Posterior cingulate gyrus (tissue), 11 donors: ENCODE measurements around the gene SKP2.
"Not testable (repeated sequence)": the region's sequence is repeated elsewhere in the genome, so short reads cannot be mapped to it uniquely, and the experiment has no call there.

Experiments
- DNase-seq, 10 donors: peaks; one replicate each; pipeline versions ENCODE4 v3.0.0 to v3.0.0-alpha.2; 2020 to 2021; ENCODE audit warnings: mixed read lengths in 3 of 10
- intact Hi-C: fragments of 100-400 bp; cut with DNase I; formaldehyde crosslinking; loops from one replicate; pipeline ENCODE4 v1.15.1; 2023

The SKP2 gene

GRCh38 chr5:36184408-36184807, 32.5 kb downstream of the SKP2 start:
- intact Hi-C loops, DNase-seq: not testable (repeated sequence)

GRCh38 chr5:36193746-36194145, 41.8 kb downstream of the SKP2 start:
- intact Hi-C loops, result no loop called here
- no peak for DNase-seq

GRCh38 chr5:36198281-36198680, 46.4 kb downstream of the SKP2 start:
- intact Hi-C loops, result no loop called here
- no peak for DNase-seq

- DNase-seq, intact Hi-C loops: not testable (repeated sequence)
These were observed 46.9 kb downstream of the SKP2 start for GRCh38 chr5:36198783-36199182.

- DNase-seq, result no peak
- intact Hi-C loops, result no loop called here
These were observed 47.7 kb downstream of the SKP2 start for GRCh38 chr5:36199620-36200019.

GRCh38 chr5:36200513-36200912, 48.6 kb downstream of the SKP2 start:
- intact Hi-C loops, result no loop called here

GRCh38 chr5:36202521-36202961, 50.6 kb downstream of the SKP2 start:
- intact Hi-C loops, result no loop called here
- peak in 1 of 10 donors; percentile 10 for DNase-seq

More at GRCh38 chr5:36200513-36200912, 48.6 kb downstream of the SKP2 start:
- DNase-seq, result no peak

- DNase-seq, result no peak
- intact Hi-C loops, result no loop called here
These were observed 53.4 kb downstream of the SKP2 start for GRCh38 chr5:36205329-36205728.

- no peak for DNase-seq
- intact Hi-C loops, result no loop called here
These were observed 55.0 kb downstream of the SKP2 start for GRCh38 chr5:36206913-36207312.

- intact Hi-C loops, result no loop called here
- no peak for DNase-seq
These were observed 56.9 kb downstream of the SKP2 start for GRCh38 chr5:36208786-36209185.

- DNase-seq, result no peak
- intact Hi-C loops, result no loop called here
These were observed 57.8 kb downstream of the SKP2 start for GRCh38 chr5:36209664-36210063.

GRCh38 chr5:36214436-36214835, 62.5 kb downstream of the SKP2 start:
- no peak for DNase-seq
- intact Hi-C loops, result no loop called here

- intact Hi-C loops, result no loop called here
- DNase-seq, result no peak
These were observed 64.0 kb downstream of the SKP2 start for GRCh38 chr5:36215910-36216309.

GRCh38 chr5:36217567-36217966, 65.7 kb downstream of the SKP2 start:
- no peak for DNase-seq
- intact Hi-C loops, result no loop called here

GRCh38 chr5:36217988-36218387, 66.1 kb downstream of the SKP2 start:
- no peak for DNase-seq
- intact Hi-C loops, result no loop called here

- intact Hi-C loops, result no loop called here
- no peak for DNase-seq
These were observed 70.7 kb downstream of the SKP2 start for GRCh38 chr5:36222620-36223019.

- DNase-seq, result no peak
- intact Hi-C loops, result no loop called here
These were observed 75.1 kb downstream of the SKP2 start for GRCh38 chr5:36227046-36227445.

GRCh38 chr5:36228505-36228904, 76.6 kb downstream of the SKP2 start:
- intact Hi-C loops, result no loop called here
- DNase-seq, result no peak

- DNase-seq, result no peak
- intact Hi-C loops, result no loop called here
These were observed 78.4 kb downstream of the SKP2 start for GRCh38 chr5:36230151-36230790.

- intact Hi-C loops, result no loop called here
- DNase-seq, result no peak
These were observed 80.6 kb downstream of the SKP2 start for GRCh38 chr5:36232533-36232932.
